Endothelial cell of umbilical vein (primary cell): Measurements from ENCODE around the gene KCNMA1. TPM values are rescaled to one million over a fixed set of nuclear protein-coding genes. Genes with fewer than 3 reads are reported as not detected.

ENCODE experiments used
- BruUV-seq: library from RNA; stranded (reverse); fragments of 400-500 nt; replicated peaks from 2 replicates; lab custom pipeline; 2021; lab: Mats Ljungman, UMichigan
- CTCF ChIA-PET: fragments of 300-600, 350-600 bp; sonication (Branson Sonifier 250); formaldehyde crosslinking; loops from one replicate; lab custom pipeline; 2021; ENCODE audit warnings: antibody characterized with exemption, inconsistent platforms; lab: Charles Lee
- POLR2A ChIA-PET: fragments of 300-600, 350-600 bp; sonication (Branson Sonifier 250); formaldehyde crosslinking; loops from one replicate; lab custom pipeline; 2021; ENCODE audit warnings: antibody characterized with exemption, inconsistent platforms; lab: Charles Lee
- DNase-seq: peaks from one replicate; pipeline ENCODE4 v3.0.0-alpha.2; 2011; ENCODE audit warnings: low read depth, low spot score
- FAIRE-seq: peaks from 2 replicates; lab custom pipeline; 2011; peaks lifted over from hg19 to GRCh38; lab: Jason Lieb, UNC
- H2AFZ ChIP-seq: 2 replicates; pipeline ENCODE4 v1.6.0; 2012; ENCODE audit warnings: low read depth, low read length, control low read depth, inconsistent platforms
- H3K27ac ChIP-seq: 2 replicates; pipeline ENCODE4 v1.5.1; 2011; ENCODE audit warnings: low read depth, mild to moderate bottlenecking, control low read depth, low read length, moderate library complexity; ENCODE audit not compliant: insufficient read depth
- H3K27me3 ChIP-seq, 2 experiments: 2 replicates each; pipeline versions ENCODE4 v1.6.0 to v1.6.1; 2011; ENCODE audit warnings: low read length in 2 of 2, mixed read lengths in 1 of 2; ENCODE audit not compliant: control insufficient read depth in 2 of 2, insufficient read depth in 2 of 2
- H3K36me3 ChIP-seq, 2 experiments: 2 replicates in 1 of 2; 3 replicates in 1 of 2; pipeline ENCODE4 v1.5.1; 2011; ENCODE audit warnings: low read length in 2 of 2, mild to moderate bottlenecking in 1 of 2, moderate library complexity in 1 of 2; ENCODE audit not compliant: control insufficient read depth in 2 of 2, insufficient read depth in 2 of 2; ENCODE audit errors: extremely low read depth in 1 of 2
- H3K4me1 ChIP-seq: 3 replicates; pipeline ENCODE4 v1.5.1; 2011; ENCODE audit warnings: mild to moderate bottlenecking, low read length; ENCODE audit not compliant: control insufficient read depth, insufficient read depth; ENCODE audit errors: extremely low read depth
- H3K4me2 ChIP-seq: 2 replicates; pipeline ENCODE4 v1.6.1; 2011; ENCODE audit warnings: low read length, control low read depth, mixed read lengths; ENCODE audit not compliant: insufficient read depth
- H3K4me3 ChIP-seq, 3 experiments: fragments of 200-600 bp in 1 of 3; sonication (generic), shearing (Covaris generic) in 1 of 3; replicated peaks in 1 of 3; 2 replicates each; pipeline ENCODE4 v1.5.1; 2011 to 2016; ENCODE audit warnings: control low read depth in 3 of 3, low read length in 3 of 3, mild to moderate bottlenecking in 2 of 3, inconsistent platforms in 1 of 3, low read depth in 1 of 3, moderate library complexity in 1 of 3; ENCODE audit not compliant: insufficient read depth in 1 of 3
- H3K79me2 ChIP-seq: 2 replicates; pipeline ENCODE4 v1.6.0; 2012; ENCODE audit warnings: low read length, inconsistent platforms; ENCODE audit not compliant: control insufficient read depth, insufficient read depth
- H3K9ac ChIP-seq: replicated peaks from 2 replicates; pipeline ENCODE3; 2011; ENCODE audit warnings: low read length, control low read depth; ENCODE audit not compliant: insufficient read depth; ENCODE audit errors: extremely low read depth
- H3K9me1 ChIP-seq: replicated peaks from 3 replicates; pipeline ENCODE4 v1.6.0; 2011; ENCODE audit warnings: mild to moderate bottlenecking, low read length; ENCODE audit not compliant: control insufficient read depth, insufficient read depth; ENCODE audit errors: extremely low read depth
- H3K9me3 ChIP-seq: replicated peaks from 2 replicates; pipeline ENCODE4 v1.5.1; 2012; ENCODE audit warnings: low read length, inconsistent platforms; ENCODE audit not compliant: control insufficient read depth, insufficient read depth
- H4K20me1 ChIP-seq: replicated peaks from 2 replicates; pipeline ENCODE3; 2011; ENCODE audit warnings: mild to moderate bottlenecking, low read length; ENCODE audit not compliant: control insufficient read depth, insufficient read depth; ENCODE audit errors: extremely low read depth
- CTCF ChIP-seq, 2 donors: IDR thresholded peaks; 1 replicate in 1 of 2; 2 replicates in 1 of 2; pipeline ENCODE4 v1.5.1; 2011; ENCODE audit warnings: low read length in 2 of 2, mild to moderate bottlenecking in 2 of 2, moderate library complexity in 2 of 2, control low read depth in 1 of 2, inconsistent platforms in 1 of 2, low read depth in 1 of 2; ENCODE audit not compliant: insufficient read depth in 1 of 2; ENCODE audit errors: extremely low read depth in 1 of 2
- EZH2 ChIP-seq: IDR thresholded peaks from 2 replicates; pipeline ENCODE4 v1.6.1; 2012; ENCODE audit warnings: borderline replicate concordance, low read depth, mild to moderate bottlenecking, moderate library complexity, low read length, inconsistent platforms; ENCODE audit not compliant: severe bottlenecking
- FOS ChIP-seq: IDR thresholded peaks from 2 replicates; pipeline ENCODE4 v1.6.1; 2011; ENCODE audit warnings: mild to moderate bottlenecking, low read length, moderate library complexity, borderline replicate concordance; ENCODE audit not compliant: insufficient read depth
- GATA2 ChIP-seq: IDR thresholded peaks from 2 replicates; pipeline ENCODE4 v1.7.0; 2011; ENCODE audit warnings: low read depth, mild to moderate bottlenecking, moderate library complexity, mixed read lengths, low read length; ENCODE audit not compliant: insufficient read length, insufficient read depth
- JUN ChIP-seq: IDR thresholded peaks from 2 replicates; pipeline ENCODE4 v1.6.1; 2011; ENCODE audit warnings: borderline replicate concordance, low read depth; ENCODE audit not compliant: insufficient read length, insufficient read depth
- MYC ChIP-seq: IDR thresholded peaks from one replicate; pipeline ENCODE4 v1.6.1; 2011; ENCODE audit warnings: mild to moderate bottlenecking, low read depth, low read length
- POLR2A ChIP-seq: IDR thresholded peaks from 2 replicates; pipeline ENCODE4 v1.6.1; 2012; ENCODE audit warnings: low read depth, mild to moderate bottlenecking, control low read depth, low read length
- POLR2AphosphoS5 ChIP-seq: IDR thresholded peaks from 2 replicates; pipeline ENCODE4 v1.6.1; 2012; ENCODE audit warnings: low read depth, mild to moderate bottlenecking, control low read depth, low read length, moderate library complexity; ENCODE audit not compliant: insufficient read depth
- dilution Hi-C: fragments of 300-500 bp; cut with MboI; formaldehyde crosslinking; loops from one replicate; pipeline ENCODE4 v1.15.0; 2019; ENCODE audit warnings: low sequenced_read_pairs; ENCODE audit not compliant: extremely low pct_ligation_motif_present
- intact Hi-C: fragments of 100-400 bp; cut with micrococcal nuclease; formaldehyde crosslinking; loops from one replicate; pipeline ENCODE4 v1.10.0; 2022
- polyA plus RNA-seq, 4 experiments: library from polyadenylated mRNA; depleted of rRNA in 3 of 4; stranded (reverse) in 3 of 4; unstranded in 1 of 4; fragments of >200 nt; gene quantifications; 2 replicates each; pipeline versions ENCODE4 v1.2.1 to v1.2.3, GENCODE V29; 2011 to 2012; ENCODE audit warnings: missing spikeins in 1 of 4
- total RNA-seq: library from RNA; stranded (reverse); gene quantifications from 2 replicates; pipeline ENCODE4 v1.2.3, GENCODE V29; 2021
- TF ChIP-seq, protein P1 (sequence below): IDR thresholded peaks from 2 replicates; pipeline ENCODE4 v1.6.1; 2011; ENCODE audit not compliant: insufficient read depth, insufficient read length

The KCNMA1 gene
- total and polyA plus RNA-seq, 2 donors (not counting 3 experiments of a cell fraction or from before 2014, with no cell fraction given): 0.10 to 0.82 TPM

DNA sequence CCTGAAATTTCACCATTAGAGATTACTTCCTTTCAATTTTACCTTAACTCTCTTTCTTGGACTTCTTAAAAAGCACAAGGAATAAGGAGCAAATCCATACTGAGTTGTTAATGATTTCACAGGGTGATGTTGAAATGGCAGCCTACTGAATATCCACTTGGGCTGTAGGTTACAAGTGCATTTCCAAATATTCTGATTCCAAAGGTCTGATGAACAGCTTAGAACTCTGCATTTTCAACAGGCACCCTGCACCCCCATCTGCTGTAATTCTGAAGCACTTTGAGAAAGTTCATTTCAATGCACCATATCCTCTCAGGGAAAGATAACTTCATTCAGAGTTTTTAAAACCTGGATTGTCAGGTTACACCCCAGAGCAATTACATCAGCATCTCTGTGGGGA, 368.4 kb downstream of the KCNMA1 start:
- Histone ChIP-seq H2AFZ (no peak overlapping the region), H3K9me3 (no peaks in the 10 kb centered on the region), H3K9ac (no peak overlapping the region), H3K27ac (no peak overlapping the region), H3K4me1 (no peaks in the 10 kb centered on the region), H3K36me3 (no peaks in the 10 kb centered on the region), H4K20me1 (no peaks in the 10 kb centered on the region), H3K9me1 (no peaks in the 10 kb centered on the region), H3K27me3 (peaks cover 4 to 14% of the 10 kb centered on the region in 2 experiments), H3K79me2 (no peaks in the 10 kb centered on the region), H3K4me3 (no peak overlapping the region), H3K4me2 (no peak overlapping the region)
- dilution Hi-C loops (no loop called here), intact Hi-C loops (no loop called here)
- ChIA-PET CTCF (no interaction called here), POLR2A (no interaction called here)
- FAIRE-seq (no peak), DNase-seq (no peak)
- TF ChIP-seq, protein P1, sequence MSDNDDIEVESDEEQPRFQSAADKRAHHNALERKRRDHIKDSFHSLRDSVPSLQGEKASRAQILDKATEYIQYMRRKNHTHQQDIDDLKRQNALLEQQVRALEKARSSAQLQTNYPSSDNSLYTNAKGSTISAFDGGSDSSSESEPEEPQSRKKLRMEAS: no peak
- TF ChIP-seq EZH2 (no peak), CTCF (IDR thresholded peaks at IDR 0.05; ENCODE audit: extremely low read depth in 1 of 2, insufficient read depth in 1 of 2, low read depth in 1 of 2, low read length in 2 of 2) (no peak), GATA2 (no peak), MYC (no peak), JUN (no peak), POLR2AphosphoS5 (no peak), FOS (no peak), POLR2A (no peak)
- BruUV-seq: no TSS peak
